ENCODE data around the gene ITGA5. TPM values are rescaled to one million over a fixed set of nuclear protein-coding genes. Genes with fewer than 3 reads are reported as not detected.

Gene ITGA5
- total RNA-seq, 1 donor from 2014 or later, result 78.8 TPM

DNA sequence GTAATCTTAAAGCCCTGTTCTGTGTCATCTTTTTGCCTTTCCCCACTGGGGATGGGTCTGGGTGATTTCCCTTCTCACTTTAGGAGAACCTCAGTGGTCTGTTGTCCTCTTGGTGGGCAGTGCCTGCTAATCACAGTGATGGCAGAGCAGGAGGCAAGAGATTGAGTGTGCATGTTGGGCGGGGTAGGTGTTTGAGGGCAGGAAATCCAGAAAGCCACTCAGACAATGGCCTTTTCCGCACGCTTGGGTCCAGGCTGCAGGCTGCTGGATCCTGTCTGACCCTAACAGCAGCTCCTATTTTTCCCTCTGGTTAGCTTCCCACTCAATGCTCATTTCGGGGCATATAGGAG lies 13.7 kb upstream of the ITGA5 start:
- Histone ChIP-seq H3K4me1 (ENCODE audit: control insufficient read depth in 3 of 3, insufficient read depth in 3 of 3, low read length in 3 of 3) (peaks cover 23 to 29% (median 25%) of the 10 kb centered on the region in 3 donors), H3K36me3 (ENCODE audit: control insufficient read depth in 3 of 3, insufficient read depth in 3 of 3, low read length in 3 of 3) (no peaks in the 10 kb centered on the region), H3K27me3 (ENCODE audit: control insufficient read depth in 3 of 3, insufficient read depth in 3 of 3, low read length in 3 of 3) (no peaks in the 10 kb centered on the region), H3K9ac (ENCODE audit: low read depth in 1 of 3, low read length in 3 of 3) (no peak overlapping the region), H3K9me3 (ENCODE audit: control insufficient read depth in 3 of 3, low read length in 3 of 3) (no peaks in the 10 kb centered on the region), H3K4me3 (ENCODE audit: low read length in 3 of 3) (no peak overlapping the region), H3K27ac (ENCODE audit: low read depth, low read length) (peak overlapping the region; percentile 82)

DNA sequence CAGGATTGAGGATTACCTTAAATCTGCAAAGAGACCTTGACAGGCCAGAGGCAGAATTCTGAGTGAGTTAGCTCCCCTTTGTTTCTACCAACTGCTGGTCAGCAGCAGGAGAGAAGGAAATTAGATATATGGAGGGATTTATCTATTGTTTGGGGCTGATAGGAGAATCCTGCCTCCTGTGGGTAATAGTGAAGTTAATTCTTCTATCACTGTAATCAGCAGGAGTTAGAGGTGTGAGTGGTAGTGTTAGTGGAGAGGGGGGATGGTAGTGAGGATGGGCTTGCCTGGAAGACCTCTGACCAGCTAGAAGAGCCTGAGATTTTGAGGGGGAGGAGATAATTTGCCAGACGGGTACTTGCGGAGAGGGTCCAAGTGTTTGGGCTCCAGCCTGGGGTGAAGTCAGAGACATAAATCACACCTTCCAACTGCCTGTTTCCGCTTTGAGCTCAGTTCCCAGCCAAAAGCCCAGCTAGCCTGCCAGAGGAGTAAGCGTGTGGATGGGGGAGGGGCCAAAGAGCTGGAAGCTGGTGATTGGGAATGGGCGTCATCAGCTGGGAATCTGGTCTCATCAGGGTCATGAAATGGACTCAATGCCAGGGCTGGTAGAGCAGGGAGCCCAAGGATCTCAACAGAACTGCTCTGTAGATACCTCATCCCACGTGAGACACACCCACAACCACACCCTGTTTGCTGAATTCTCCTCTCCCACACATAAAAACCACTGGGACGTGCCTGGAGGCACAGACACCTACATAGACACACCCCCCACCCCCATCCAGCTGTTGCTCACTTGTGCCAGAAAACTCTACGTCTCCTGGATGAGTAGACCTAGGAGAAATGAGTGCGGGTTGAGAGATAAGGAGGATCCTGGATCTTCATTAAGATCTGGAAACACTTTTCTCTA lies 13.1 kb upstream of the ITGA5 start:
- peaks cover 30 to 35% (median 31%) of the 10 kb centered on the region in 3 donors for H3K4me1 ChIP-seq (ENCODE audit: control insufficient read depth in 3 of 3, insufficient read depth in 3 of 3, low read length in 3 of 3)
- no peak overlapping the region for H3K9ac ChIP-seq (ENCODE audit: low read depth in 1 of 3, low read length in 3 of 3)
- no peaks in the 10 kb centered on the region for H3K27me3 ChIP-seq (ENCODE audit: control insufficient read depth in 3 of 3, insufficient read depth in 3 of 3, low read length in 3 of 3)
- H3K36me3 ChIP-seq (ENCODE audit: control insufficient read depth in 3 of 3, insufficient read depth in 3 of 3, low read length in 3 of 3), result no peaks in the 10 kb centered on the region
- no peaks in the 10 kb centered on the region for H3K9me3 ChIP-seq (ENCODE audit: control insufficient read depth in 3 of 3, low read length in 3 of 3)
- H3K4me3 ChIP-seq (ENCODE audit: low read length in 3 of 3), result no peak overlapping the region
- H3K27ac ChIP-seq (ENCODE audit: low read depth, low read length), result peak overlapping the region; percentile 82

DNA sequence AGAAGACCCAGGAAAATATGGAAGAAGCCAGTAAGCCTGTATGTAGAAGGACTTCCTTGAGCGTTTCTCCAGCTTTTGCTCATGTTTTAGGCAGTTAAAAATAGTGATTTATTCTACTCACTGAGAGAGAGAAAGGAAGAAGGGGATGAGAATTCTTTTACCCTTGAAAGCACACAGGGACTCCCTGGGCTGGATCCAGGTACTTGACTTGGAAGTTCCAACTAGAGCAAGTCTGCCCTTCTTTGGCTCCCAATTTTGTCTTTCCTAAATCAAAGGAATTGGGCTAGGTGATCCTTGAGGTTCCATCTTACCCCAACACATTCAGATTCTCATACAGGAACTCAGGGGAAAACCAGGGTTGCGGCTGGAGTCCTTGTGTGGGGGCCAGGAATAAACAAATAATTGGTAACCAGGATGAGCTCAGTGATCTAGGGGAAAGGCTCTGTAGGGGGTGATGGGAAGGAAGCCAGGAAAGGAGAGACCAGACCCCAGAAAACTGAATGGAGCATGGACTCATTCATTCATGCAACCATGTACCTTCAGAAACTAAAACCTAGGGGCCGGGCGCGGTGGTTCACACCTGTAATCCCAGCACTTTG lies 11.5 kb upstream of the ITGA5 start:
- Histone ChIP-seq H3K36me3 (ENCODE audit: control insufficient read depth in 3 of 3, insufficient read depth in 3 of 3, low read length in 3 of 3) (no peaks in the 10 kb centered on the region), H3K4me3 (ENCODE audit: low read length in 3 of 3) (no peak overlapping the region), H3K9ac (ENCODE audit: low read depth in 1 of 3, low read length in 3 of 3) (no peak overlapping the region), H3K27me3 (ENCODE audit: control insufficient read depth in 3 of 3, insufficient read depth in 3 of 3, low read length in 3 of 3) (no peaks in the 10 kb centered on the region), H3K27ac (ENCODE audit: low read depth, low read length) (no peak overlapping the region), H3K9me3 (ENCODE audit: control insufficient read depth in 3 of 3, low read length in 3 of 3) (no peaks in the 10 kb centered on the region), H3K4me1 (ENCODE audit: control insufficient read depth in 3 of 3, insufficient read depth in 3 of 3, low read length in 3 of 3) (peaks cover 39 to 40% (median 40%) of the 10 kb centered on the region in 3 donors)

GRCh38 chr12:54429014-54429471 lies 10.0 kb upstream of the ITGA5 start:
- Histone ChIP-seq H3K9me3 (ENCODE audit: control insufficient read depth in 3 of 3, low read length in 3 of 3) (no peaks in the 10 kb centered on the region), H3K4me3 (ENCODE audit: low read length in 3 of 3) (no peak overlapping the region), H3K4me1 (ENCODE audit: control insufficient read depth in 3 of 3, insufficient read depth in 3 of 3, low read length in 3 of 3) (peaks cover 45 to 52% (median 49%) of the 10 kb centered on the region in 3 donors), H3K27ac (ENCODE audit: low read depth, low read length) (peak overlapping the region; percentile 15), H3K9ac (ENCODE audit: low read depth in 1 of 3, low read length in 3 of 3) (no peak overlapping the region), H3K27me3 (ENCODE audit: control insufficient read depth in 3 of 3, insufficient read depth in 3 of 3, low read length in 3 of 3) (no peaks in the 10 kb centered on the region), H3K36me3 (ENCODE audit: control insufficient read depth in 3 of 3, insufficient read depth in 3 of 3, low read length in 3 of 3) (no peaks in the 10 kb centered on the region)

DNA sequence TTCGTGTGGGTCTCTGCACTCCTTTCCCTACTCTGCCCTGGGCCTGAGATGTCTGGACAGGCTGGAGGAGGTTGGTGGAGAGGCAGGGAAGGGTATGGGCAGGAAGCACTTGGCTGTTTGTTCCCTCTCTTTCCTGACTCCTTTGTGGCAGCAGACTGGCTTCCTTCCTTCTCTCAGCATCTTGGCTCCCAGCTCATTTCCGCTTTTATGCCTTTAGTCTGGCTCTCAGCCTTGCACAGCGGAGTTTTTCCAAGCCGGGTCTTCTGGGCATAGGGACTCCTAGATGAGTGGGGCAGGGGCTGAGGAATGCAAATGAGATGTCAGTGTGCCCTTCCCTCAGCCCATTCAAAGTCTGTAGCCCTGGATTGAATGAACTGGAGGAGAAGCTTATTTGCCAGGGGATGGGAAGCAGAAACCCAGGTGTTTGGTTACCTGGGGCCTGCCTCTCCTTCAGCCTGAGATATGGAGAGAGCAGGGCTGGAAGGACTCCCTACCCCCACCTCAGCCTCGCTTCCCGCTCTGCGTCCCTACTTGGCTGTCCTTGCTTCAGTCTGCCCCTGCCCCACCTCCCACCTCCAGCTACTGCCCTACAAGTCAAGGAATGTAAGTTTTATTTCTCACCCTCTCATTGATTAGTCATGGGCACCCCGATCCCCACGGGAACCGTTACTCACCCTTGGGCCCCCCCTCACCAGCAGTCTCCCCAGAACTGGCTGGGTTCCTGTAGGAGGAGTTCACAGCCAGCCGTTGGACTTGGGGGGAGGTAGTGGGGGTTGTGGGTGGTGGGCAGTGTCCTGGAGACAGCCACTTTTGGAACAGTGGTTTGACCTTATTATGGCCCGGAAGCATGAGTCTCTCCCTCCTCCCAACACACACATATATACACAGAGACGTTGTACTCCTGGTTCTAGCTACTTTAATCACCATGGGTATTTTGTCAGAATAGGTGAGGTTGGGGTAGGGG lies 9.3 kb upstream of the ITGA5 start:
- peak overlapping the region; percentile 13 for H3K27ac ChIP-seq (ENCODE audit: low read depth, low read length)
- H3K9ac ChIP-seq (ENCODE audit: low read depth in 1 of 3, low read length in 3 of 3), result no peak overlapping the region
- H3K27me3 ChIP-seq (ENCODE audit: control insufficient read depth in 3 of 3, insufficient read depth in 3 of 3, low read length in 3 of 3), result no peaks in the 10 kb centered on the region
- H3K9me3 ChIP-seq (ENCODE audit: control insufficient read depth in 3 of 3, low read length in 3 of 3), result no peaks in the 10 kb centered on the region
- H3K36me3 ChIP-seq (ENCODE audit: control insufficient read depth in 3 of 3, insufficient read depth in 3 of 3, low read length in 3 of 3), result no peaks in the 10 kb centered on the region
- H3K4me1 ChIP-seq (ENCODE audit: control insufficient read depth in 3 of 3, insufficient read depth in 3 of 3, low read length in 3 of 3), result peaks cover 45 to 51% (median 49%) of the 10 kb centered on the region in 3 donors
- H3K4me3 ChIP-seq (ENCODE audit: low read length in 3 of 3), result no peak overlapping the region

GRCh38 chr12:54427106-54427505 lies 8.0 kb upstream of the ITGA5 start:
- peaks cover 35 to 43% (median 40%) of the 10 kb centered on the region in 3 donors for H3K4me1 ChIP-seq (ENCODE audit: control insufficient read depth in 3 of 3, insufficient read depth in 3 of 3, low read length in 3 of 3)
- H3K27me3 ChIP-seq (ENCODE audit: control insufficient read depth in 3 of 3, insufficient read depth in 3 of 3, low read length in 3 of 3), result no peaks in the 10 kb centered on the region
- H3K27ac ChIP-seq (ENCODE audit: low read depth, low read length), result no peak overlapping the region
- peak overlapping the region in 1 of 3 donors; percentile 1 for H3K4me3 ChIP-seq (ENCODE audit: low read length in 3 of 3)
- H3K36me3 ChIP-seq (ENCODE audit: control insufficient read depth in 3 of 3, insufficient read depth in 3 of 3, low read length in 3 of 3), result no peaks in the 10 kb centered on the region
- H3K9me3 ChIP-seq (ENCODE audit: control insufficient read depth in 3 of 3, low read length in 3 of 3), result no peaks in the 10 kb centered on the region
- H3K9ac ChIP-seq (ENCODE audit: low read depth in 1 of 3, low read length in 3 of 3), result no peak overlapping the region

- H3K27me3 ChIP-seq (ENCODE audit: control insufficient read depth in 3 of 3, insufficient read depth in 3 of 3, low read length in 3 of 3), result no peaks in the 10 kb centered on the region
- peaks cover 33 to 43% (median 36%) of the 10 kb centered on the region in 3 donors for H3K4me1 ChIP-seq (ENCODE audit: control insufficient read depth in 3 of 3, insufficient read depth in 3 of 3, low read length in 3 of 3)
- H3K27ac ChIP-seq (ENCODE audit: low read depth, low read length), result no peak overlapping the region
- H3K4me3 ChIP-seq (ENCODE audit: low read length in 3 of 3), result no peak overlapping the region
- no peak overlapping the region for H3K9ac ChIP-seq (ENCODE audit: low read depth in 1 of 3, low read length in 3 of 3)
- H3K36me3 ChIP-seq (ENCODE audit: control insufficient read depth in 3 of 3, insufficient read depth in 3 of 3, low read length in 3 of 3), result no peaks in the 10 kb centered on the region
- H3K9me3 ChIP-seq (ENCODE audit: control insufficient read depth in 3 of 3, low read length in 3 of 3), result no peaks in the 10 kb centered on the region
Observed at GRCh38 chr12:54426690-54427089, 7.6 kb upstream of the ITGA5 start.

- no peaks in the 10 kb centered on the region for H3K9me3 ChIP-seq (ENCODE audit: control insufficient read depth in 3 of 3, low read length in 3 of 3)
- H3K27ac ChIP-seq (ENCODE audit: low read depth, low read length), result no peak overlapping the region
- peaks cover 36 to 49% (median 43%) of the 10 kb centered on the region in 3 donors for H3K4me1 ChIP-seq (ENCODE audit: control insufficient read depth in 3 of 3, insufficient read depth in 3 of 3, low read length in 3 of 3)
- H3K4me3 ChIP-seq (ENCODE audit: low read length in 3 of 3), result no peak overlapping the region
- no peak overlapping the region for H3K9ac ChIP-seq (ENCODE audit: low read depth in 1 of 3, low read length in 3 of 3)
- no peaks in the 10 kb centered on the region for H3K27me3 ChIP-seq (ENCODE audit: control insufficient read depth in 3 of 3, insufficient read depth in 3 of 3, low read length in 3 of 3)
- no peaks in the 10 kb centered on the region for H3K36me3 ChIP-seq (ENCODE audit: control insufficient read depth in 3 of 3, insufficient read depth in 3 of 3, low read length in 3 of 3)
Observed at GRCh38 chr12:54425702-54426101, 6.6 kb upstream of the ITGA5 start.

GRCh38 chr12:54424224-54424623 lies 5.2 kb upstream of the ITGA5 start:
- Histone ChIP-seq H3K4me1 (ENCODE audit: control insufficient read depth in 3 of 3, insufficient read depth in 3 of 3, low read length in 3 of 3) (peaks cover 49 to 58% (median 55%) of the 10 kb centered on the region in 3 donors), H3K27me3 (ENCODE audit: control insufficient read depth in 3 of 3, insufficient read depth in 3 of 3, low read length in 3 of 3) (no peaks in the 10 kb centered on the region), H3K27ac (ENCODE audit: low read depth, low read length) (no peak overlapping the region), H3K9me3 (ENCODE audit: control insufficient read depth in 3 of 3, low read length in 3 of 3) (no peaks in the 10 kb centered on the region), H3K9ac (ENCODE audit: low read depth in 1 of 3, low read length in 3 of 3) (no peak overlapping the region), H3K4me3 (ENCODE audit: low read length in 3 of 3) (no peak overlapping the region), H3K36me3 (ENCODE audit: control insufficient read depth in 3 of 3, insufficient read depth in 3 of 3, low read length in 3 of 3) (no peaks in the 10 kb centered on the region)

All from skeletal muscle tissue (tissue), 4 donors.